ENCODE results near the gene VENTX. TPM values are rescaled to one million over a fixed set of nuclear protein-coding genes. Genes with fewer than 3 reads are reported as not detected.
A peak's percentile ranks its signal among the peaks of the same experiment; 100 is the strongest.
"Not testable (repeated sequence)": the region's sequence is repeated elsewhere in the genome, so short reads cannot be mapped to it uniquely, and the experiment has no call there.

VENTX gene
- total and polyA plus RNA-seq, 7 experiments from 2014 or later = 0.85 to 5.7 TPM; not detected in 5

- H3K9me3 Mint-ChIP-seq; ATAC-seq; H3K27me3 ChIP-seq (ENCODE audit: control insufficient read depth in 2 of 2, insufficient read depth in 2 of 2, low read length in 2 of 2); DNase-seq; H3K9me3 ChIP-seq (ENCODE audit: control insufficient read depth in 2 of 3, low read length in 3 of 3); intact Hi-C loops (cut with micrococcal nuclease); H3K27me3 Mint-ChIP-seq; H3K4me3 ChIP-seq (ENCODE audit: low read length): not testable (repeated sequence)
- CTCF ChIA-PET = interaction anchor here (0.7 kb wide), 1 partner anchor 822 kb away, joined by 6 read pairs; no protein-coding TSS in a partner anchor
- Mint-ChIP-seq H3K36me3 (peaks cover 0 to 14% (median 0%) of the 10 kb centered on the region in 5 donors), H3K27ac (peak overlapping the region in 8 of 9 donors; percentile 18 to 74 (median 64)), H3K4me1 (peaks cover 34 to 52% (median 45%) of the 10 kb centered on the region in 7 donors), H3K4me3 (peak overlapping the region in 7 of 10 donors; percentile 20 to 77 (median 47))
- peaks cover 0 to 32% (median 0%) of the 10 kb centered on the region in 3 experiments for H3K36me3 ChIP-seq (ENCODE audit: control insufficient read depth in 2 of 3, insufficient read depth in 3 of 3, low read length in 3 of 3)
- H3K27ac ChIP-seq (ENCODE audit: low read depth, low read length) = peak overlapping the region; percentile 12
- POLR2A ChIA-PET = interaction anchor here (1.0 to 6.5 kb wide), 2 partner anchors 10 to 125 kb away, joined by 3 to 37 read pairs; partner anchors contain the start of gene ADAM8
- peaks cover 22 to 36% of the 10 kb centered on the region in 2 donors for H3K4me1 ChIP-seq (ENCODE audit: control insufficient read depth in 2 of 2, insufficient read depth in 2 of 2, low read length in 2 of 2)
Observed at GRCh38 chr10:133265052-133265451, 27.4 kb downstream of the VENTX start.

DNA sequence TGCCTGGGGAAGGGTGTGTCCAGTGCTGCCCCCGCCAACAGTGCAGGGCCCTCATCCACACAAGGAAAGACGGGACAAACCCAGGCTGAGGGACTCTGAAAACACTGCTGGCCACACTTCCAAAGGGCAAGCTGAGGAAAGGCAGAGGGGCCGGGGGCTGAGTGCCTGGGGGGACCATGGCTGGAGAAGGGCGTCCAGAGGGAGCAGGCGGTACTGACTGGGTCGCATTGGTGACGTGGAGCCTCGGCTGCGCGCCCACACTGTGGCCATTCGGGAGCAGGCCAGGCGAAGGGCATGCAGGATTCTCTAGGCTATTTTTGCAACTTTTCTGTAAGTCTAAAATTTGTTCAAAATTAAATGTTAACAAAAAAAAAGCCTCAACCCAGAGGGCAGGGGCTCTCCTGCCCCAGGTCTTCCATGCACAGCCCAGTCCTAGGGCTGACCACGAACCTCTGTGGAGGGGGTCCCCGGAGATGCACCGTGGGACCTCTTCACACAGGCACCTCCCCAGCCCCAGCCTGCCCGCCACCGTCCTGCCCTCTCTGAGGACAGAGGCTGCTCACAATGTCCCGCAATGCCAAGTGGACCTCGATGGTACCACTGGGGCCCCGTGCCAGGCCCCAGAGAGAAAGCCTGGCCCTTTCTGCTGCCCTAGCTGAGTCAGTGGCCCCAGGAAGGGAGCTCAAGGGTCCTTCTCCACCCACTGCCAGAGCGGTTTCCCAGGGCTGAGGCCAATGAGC is 28.6 kb downstream of the VENTX start:
- intact Hi-C loops (cut with micrococcal nuclease) = no loop called here
- POLR2A ChIA-PET = interaction anchor here (0.6 kb wide), 1 partner anchor 130 kb away, joined by 5 read pairs; no protein-coding TSS in a partner anchor
- H3K9me3 ChIP-seq (ENCODE audit: control insufficient read depth in 2 of 3, low read length in 3 of 3) = no peaks in the 10 kb centered on the region
- no peak overlapping the region for H3K4me3 ChIP-seq (ENCODE audit: low read length)
- H3K4me1 ChIP-seq (ENCODE audit: control insufficient read depth in 2 of 2, insufficient read depth in 2 of 2, low read length in 2 of 2) = peaks cover 22 to 27% of the 10 kb centered on the region in 2 donors
- Mint-ChIP-seq H3K27ac (peak overlapping the region in 5 of 9 donors; percentile 40 to 62 (median 42)), H3K27me3 (no peaks in the 10 kb centered on the region), H3K36me3 (peaks cover 0 to 14% (median 0%) of the 10 kb centered on the region in 5 donors), H3K4me1 (peaks cover 26 to 41% (median 35%) of the 10 kb centered on the region in 7 donors), H3K4me3 (no peak overlapping the region), H3K9me3 (no peaks in the 10 kb centered on the region)
- no peak for DNase-seq
- H3K36me3 ChIP-seq (ENCODE audit: control insufficient read depth in 2 of 3, insufficient read depth in 3 of 3, low read length in 3 of 3) = peaks cover 0 to 44% (median 0%) of the 10 kb centered on the region in 3 experiments
- H3K27me3 ChIP-seq (ENCODE audit: control insufficient read depth in 2 of 2, insufficient read depth in 2 of 2, low read length in 2 of 2) = no peaks in the 10 kb centered on the region
- CTCF ChIA-PET = no interaction called here
- ATAC-seq = no peak
- H3K27ac ChIP-seq (ENCODE audit: low read depth, low read length) = peak overlapping the region; percentile 35

- Histone ChIP-seq H3K4me3 (ENCODE audit: low read length) (no peak overlapping the region), H3K36me3 (ENCODE audit: control insufficient read depth in 2 of 3, insufficient read depth in 3 of 3, low read length in 3 of 3) (peaks cover 0 to 53% (median 0%) of the 10 kb centered on the region in 3 experiments), H3K27me3 (ENCODE audit: control insufficient read depth in 2 of 2, insufficient read depth in 2 of 2, low read length in 2 of 2) (no peaks in the 10 kb centered on the region), H3K4me1 (ENCODE audit: control insufficient read depth in 2 of 2, insufficient read depth in 2 of 2, low read length in 2 of 2) (peaks cover 19 to 25% of the 10 kb centered on the region in 2 donors), H3K9me3 (ENCODE audit: control insufficient read depth in 2 of 3, low read length in 3 of 3) (no peaks in the 10 kb centered on the region), H3K27ac (ENCODE audit: low read depth, low read length) (no peak overlapping the region)
- ChIA-PET POLR2A (interaction anchor here (0.8 to 1.5 kb wide), 2 partner anchors 10 to 46 kb away, joined by 3 to 7 read pairs; no protein-coding TSS in a partner anchor), CTCF (interaction anchor here (0.5 kb wide), 1 partner anchor 124 kb away, joined by 3 read pairs; no protein-coding TSS in a partner anchor)
- intact Hi-C loops (cut with micrococcal nuclease) = no loop called here
- ATAC-seq = no peak
- DNase-seq = no peak
- Mint-ChIP-seq H3K27ac (no peak overlapping the region), H3K36me3 (peaks cover 0 to 16% (median 0%) of the 10 kb centered on the region in 5 donors), H3K4me3 (no peak overlapping the region), H3K4me1 (peaks cover 22 to 37% (median 32%) of the 10 kb centered on the region in 7 donors), H3K27me3 (no peaks in the 10 kb centered on the region), H3K9me3 (no peaks in the 10 kb centered on the region)
Observed at GRCh38 chr10:133267293-133267692, 29.6 kb downstream of the VENTX start.

DNA sequence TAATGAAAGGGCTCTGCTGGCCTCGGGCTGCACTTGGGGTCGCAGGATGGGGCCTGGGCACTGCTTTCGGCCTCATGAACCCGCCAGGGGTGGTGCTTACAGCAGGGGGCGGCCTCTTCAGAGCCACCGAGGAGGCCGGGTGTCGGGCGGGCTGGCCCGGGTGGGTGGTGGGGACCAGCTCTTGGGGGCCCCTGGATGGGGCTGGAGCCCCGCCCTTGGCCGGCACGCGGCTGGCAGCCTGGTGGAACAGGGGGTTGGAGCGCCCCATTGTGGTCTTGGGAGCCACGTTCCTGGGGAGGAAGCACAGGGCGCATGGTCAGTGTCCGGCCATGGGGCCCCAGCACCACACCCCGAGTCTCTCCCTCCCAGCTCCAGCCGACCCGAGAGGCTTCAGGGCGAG is 30.2 kb downstream of the VENTX start:
- ChIA-PET POLR2A (interaction anchor here (0.8 to 1.5 kb wide), 2 partner anchors 11 to 45 kb away, joined by 3 to 7 read pairs; no protein-coding TSS in a partner anchor), CTCF (no interaction called here)
- no peak for ATAC-seq

GRCh38 chr10:133268532-133268931 is 30.9 kb downstream of the VENTX start:
- ATAC-seq (no peak), DNase-seq (no peak)
- Mint-ChIP-seq H3K27me3 (no peaks in the 10 kb centered on the region), H3K27ac (no peak overlapping the region), H3K36me3 (peaks cover 0 to 11% (median 0%) of the 10 kb centered on the region in 5 donors), H3K4me3 (no peak overlapping the region), H3K9me3 (no peaks in the 10 kb centered on the region), H3K4me1 (peaks cover 19 to 25% (median 20%) of the 10 kb centered on the region in 7 donors)
- ChIA-PET CTCF (no interaction called here), POLR2A (interaction anchor here (1.5 kb wide), 1 partner anchor 12 kb away, joined by 7 read pairs; no protein-coding TSS in a partner anchor)
- Histone ChIP-seq H3K4me1 (ENCODE audit: control insufficient read depth in 2 of 2, insufficient read depth in 2 of 2, low read length in 2 of 2) (peaks cover 12 to 13% of the 10 kb centered on the region in 2 donors), H3K27me3 (ENCODE audit: control insufficient read depth in 2 of 2, insufficient read depth in 2 of 2, low read length in 2 of 2) (no peaks in the 10 kb centered on the region), H3K4me3 (ENCODE audit: low read length) (no peak overlapping the region), H3K9me3 (ENCODE audit: control insufficient read depth in 2 of 3, low read length in 3 of 3) (no peaks in the 10 kb centered on the region), H3K36me3 (ENCODE audit: control insufficient read depth in 2 of 3, insufficient read depth in 3 of 3, low read length in 3 of 3) (peaks cover 0 to 65% (median 0%) of the 10 kb centered on the region in 3 experiments), H3K27ac (ENCODE audit: low read depth, low read length) (no peak overlapping the region)
- intact Hi-C loops (cut with micrococcal nuclease) = no loop called here

More for the DNA sequence above, 30.2 kb downstream of the VENTX start:
- DNase-seq = no peak
- intact Hi-C loops (cut with micrococcal nuclease) = no loop called here
- Histone ChIP-seq H3K36me3 (ENCODE audit: control insufficient read depth in 2 of 3, insufficient read depth in 3 of 3, low read length in 3 of 3) (peaks cover 0 to 58% (median 0%) of the 10 kb centered on the region in 3 experiments), H3K27me3 (ENCODE audit: control insufficient read depth in 2 of 2, insufficient read depth in 2 of 2, low read length in 2 of 2) (no peaks in the 10 kb centered on the region), H3K4me1 (ENCODE audit: control insufficient read depth in 2 of 2, insufficient read depth in 2 of 2, low read length in 2 of 2) (peaks cover 16 to 20% of the 10 kb centered on the region in 2 donors), H3K27ac (ENCODE audit: low read depth, low read length) (no peak overlapping the region), H3K9me3 (ENCODE audit: control insufficient read depth in 2 of 3, low read length in 3 of 3) (no peaks in the 10 kb centered on the region), H3K4me3 (ENCODE audit: low read length) (no peak overlapping the region)
- Mint-ChIP-seq H3K9me3 (no peaks in the 10 kb centered on the region), H3K27ac (no peak overlapping the region), H3K4me3 (no peak overlapping the region), H3K36me3 (peaks cover 0 to 16% (median 0%) of the 10 kb centered on the region in 5 donors), H3K27me3 (no peaks in the 10 kb centered on the region), H3K4me1 (peaks cover 19 to 32% (median 27%) of the 10 kb centered on the region in 7 donors)

GRCh38 chr10:133269367-133269766 is 31.7 kb downstream of the VENTX start:
- no peaks in the 10 kb centered on the region for H3K9me3 ChIP-seq (ENCODE audit: control insufficient read depth in 2 of 3, low read length in 3 of 3)
- ChIA-PET CTCF (no interaction called here), POLR2A (no interaction called here)
- no peaks in the 10 kb centered on the region for H3K9me3 Mint-ChIP-seq
- H3K4me1 ChIP-seq (ENCODE audit: control insufficient read depth in 2 of 2, insufficient read depth in 2 of 2, low read length in 2 of 2) = peaks cover 3 to 4% of the 10 kb centered on the region in 2 donors
- peaks cover 0 to 9% (median 0%) of the 10 kb centered on the region in 5 donors for H3K36me3 Mint-ChIP-seq
- H3K36me3 ChIP-seq (ENCODE audit: control insufficient read depth in 2 of 3, insufficient read depth in 3 of 3, low read length in 3 of 3) = peaks cover 0 to 68% (median 0%) of the 10 kb centered on the region in 3 experiments
- H3K4me3 ChIP-seq (ENCODE audit: low read length) = no peak overlapping the region
- peaks cover 10 to 17% (median 12%) of the 10 kb centered on the region in 7 donors for H3K4me1 Mint-ChIP-seq
- no peak overlapping the region for H3K4me3 Mint-ChIP-seq
- ATAC-seq (no peak), DNase-seq (no peak)
- no peak overlapping the region for H3K27ac ChIP-seq (ENCODE audit: low read depth, low read length)
- intact Hi-C loops (cut with micrococcal nuclease) = no loop called here
- no peaks in the 10 kb centered on the region for H3K27me3 Mint-ChIP-seq
- H3K27ac Mint-ChIP-seq = no peak overlapping the region
- H3K27me3 ChIP-seq (ENCODE audit: control insufficient read depth in 2 of 2, insufficient read depth in 2 of 2, low read length in 2 of 2) = no peaks in the 10 kb centered on the region
